H9 (cell line): ENCODE results near the gene UBL5. TPM values are rescaled to one million over a fixed set of nuclear protein-coding genes. Genes with fewer than 3 reads are reported as not detected.

Experiments used
- DNase-seq: peaks from one replicate; pipeline ENCODE4 v3.0.0-alpha.2; 2017
- H2AFZ ChIP-seq: one replicate; pipeline ENCODE4 v1.6.1; 2013; ENCODE audit warnings: mild to moderate bottlenecking, low read length, control low read depth, moderate library complexity
- H2AK5ac ChIP-seq: 2 replicates; pipeline ENCODE4 v1.6.1; 2013; ENCODE audit warnings: low read length, control low read depth, mixed read lengths; ENCODE audit not compliant: insufficient read length
- H2BK120ac ChIP-seq: one replicate; pipeline ENCODE4 v1.6.1; 2013; ENCODE audit warnings: low read depth, mild to moderate bottlenecking, low read length, control low read depth, inconsistent platforms; ENCODE audit not compliant: poor library complexity, severe bottlenecking
- H2BK12ac ChIP-seq: 2 replicates; pipeline ENCODE4 v1.6.1; 2013; ENCODE audit warnings: low read length, control low read depth, mixed read lengths, low read depth; ENCODE audit not compliant: insufficient read length
- H2BK15ac ChIP-seq: 2 replicates; pipeline ENCODE4 v1.6.1; 2013; ENCODE audit warnings: low read depth, low read length, control low read depth
- H2BK20ac ChIP-seq: one replicate; pipeline ENCODE4 v1.6.1; 2013; ENCODE audit warnings: low read depth, mild to moderate bottlenecking, low read length, control low read depth, inconsistent platforms; ENCODE audit not compliant: poor library complexity, severe bottlenecking
- H2BK5ac ChIP-seq: 2 replicates; pipeline ENCODE4 v1.6.1; 2013; ENCODE audit warnings: low read length, control low read depth, mixed read lengths; ENCODE audit not compliant: insufficient read length
- H3K14ac ChIP-seq: 2 replicates; pipeline ENCODE4 v1.6.1; 2013; ENCODE audit warnings: low read length, control low read depth; ENCODE audit not compliant: insufficient read depth
- H3K18ac ChIP-seq: 2 replicates; pipeline ENCODE4 v1.6.1; 2013; ENCODE audit warnings: low read depth, mild to moderate bottlenecking, mixed read lengths, low read length, control low read depth; ENCODE audit not compliant: insufficient read length
- H3K23ac ChIP-seq: 2 replicates; pipeline ENCODE4 v1.6.1; 2013; ENCODE audit warnings: low read length, control low read depth, mixed read lengths, low read depth; ENCODE audit not compliant: insufficient read length
- H3K23me2 ChIP-seq: 2 replicates; pipeline ENCODE4 v1.6.1; 2013; ENCODE audit warnings: low read depth, mild to moderate bottlenecking, mixed read lengths, low read length, control low read depth; ENCODE audit not compliant: insufficient read length, poor library complexity, severe bottlenecking
- H3K27ac ChIP-seq: 2 replicates; pipeline ENCODE4 v1.5.1; 2013; ENCODE audit warnings: low read length, control low read depth, mixed read lengths, low read depth; ENCODE audit not compliant: insufficient read length
- H3K27me3 ChIP-seq: 2 replicates; pipeline ENCODE4 v1.6.1; 2013; ENCODE audit warnings: low read length, control low read depth, inconsistent platforms; ENCODE audit not compliant: insufficient read depth
- H3K4ac ChIP-seq: 2 replicates; pipeline ENCODE4 v1.6.1; 2013; ENCODE audit warnings: low read depth, mild to moderate bottlenecking, control low read depth, inconsistent platforms, low read length, moderate library complexity
- H3K4me1 ChIP-seq: 2 replicates; pipeline ENCODE4 v1.6.1; 2013; ENCODE audit warnings: low read length, control low read depth, inconsistent platforms; ENCODE audit not compliant: insufficient read depth
- H3K4me2 ChIP-seq: 2 replicates; pipeline ENCODE4 v1.6.1; 2013; ENCODE audit warnings: low read length, control low read depth, mixed read lengths; ENCODE audit not compliant: insufficient read length, insufficient read depth
- H3K56ac ChIP-seq: 2 replicates; pipeline ENCODE4 v1.6.1; 2013; ENCODE audit warnings: low read depth, mild to moderate bottlenecking, mixed read lengths, low read length, control low read depth; ENCODE audit not compliant: insufficient read length
- H3K79me1 ChIP-seq: 2 replicates; pipeline ENCODE4 v1.6.1; 2013; ENCODE audit warnings: low read depth, mild to moderate bottlenecking, moderate library complexity, low read length, control low read depth, inconsistent platforms; ENCODE audit not compliant: insufficient read depth, poor library complexity, severe bottlenecking
- H3K79me2 ChIP-seq: 2 replicates; pipeline ENCODE4 v1.6.1; 2013; ENCODE audit warnings: low read length, control low read depth, inconsistent platforms; ENCODE audit not compliant: insufficient read depth
- H3K9ac ChIP-seq: 2 replicates; pipeline ENCODE4 v1.6.1; 2013; ENCODE audit warnings: low read length, control low read depth, mixed read lengths; ENCODE audit not compliant: insufficient read length; ENCODE audit errors: extremely low read depth
- H3K9me3 ChIP-seq: one replicate; pipeline ENCODE4 v1.6.1; 2013; ENCODE audit warnings: low read depth, low read length, inconsistent platforms; ENCODE audit not compliant: control insufficient read depth
- H3T11ph ChIP-seq: one replicate; pipeline ENCODE4 v1.6.1; 2013; ENCODE audit warnings: mild to moderate bottlenecking, low read length, control low read depth, inconsistent platforms
- H4K20me1 ChIP-seq: one replicate; pipeline ENCODE4 v1.6.1; 2013; ENCODE audit not compliant: control insufficient read depth, insufficient read length, insufficient read depth
- H4K5ac ChIP-seq: 2 replicates; pipeline ENCODE4 v1.6.1; 2013; ENCODE audit warnings: low read depth, mild to moderate bottlenecking, mixed read lengths, low read length, control low read depth; ENCODE audit not compliant: insufficient read length
- H4K8ac ChIP-seq: replicated peaks from 2 replicates; pipeline ENCODE4 v1.6.1; 2013; ENCODE audit warnings: low read length, control low read depth, mixed read lengths, low read depth; ENCODE audit not compliant: insufficient read length
- H4K91ac ChIP-seq: 2 replicates; pipeline ENCODE4 v1.6.1; 2013; ENCODE audit warnings: low read depth, mild to moderate bottlenecking, moderate library complexity, mixed read lengths, low read length, control low read depth; ENCODE audit not compliant: insufficient read length
- H3K27ac Mint-ChIP-seq, 3 experiments: 2 replicates in 2 of 3; 3 replicates in 1 of 3; pipeline ENCODE4 v1.8.0; 2020 to 2021; ENCODE audit warnings: mixed read lengths in 3 of 3, mild to moderate bottlenecking in 1 of 3, moderate library complexity in 1 of 3
- H3K27me3 Mint-ChIP-seq: 2 replicates; pipeline ENCODE4 v1.8.0; 2021; ENCODE audit warnings: low read depth, mild to moderate bottlenecking, moderate library complexity, mixed read lengths
- H3K36me3 Mint-ChIP-seq, 3 experiments: 2 replicates in 2 of 3; 3 replicates in 1 of 3; pipeline ENCODE4 v1.8.0; 2020 to 2021; ENCODE audit warnings: low read depth in 3 of 3, mixed read lengths in 3 of 3; ENCODE audit not compliant: insufficient read depth in 1 of 3
- H3K4me1 Mint-ChIP-seq, 2 experiments: 2 replicates each; pipeline ENCODE4 v1.8.0; 2020; ENCODE audit warnings: mixed read lengths in 2 of 2
- H3K4me3 Mint-ChIP-seq, 2 experiments: 2 replicates in 1 of 2; 3 replicates in 1 of 2; pipeline ENCODE4 v1.8.0; 2020 to 2021; ENCODE audit warnings: mild to moderate bottlenecking in 2 of 2, mixed read lengths in 2 of 2, moderate library complexity in 1 of 2
- H3K9me3 Mint-ChIP-seq, 2 experiments: 2 replicates in 1 of 2; 3 replicates in 1 of 2; pipeline ENCODE4 v1.8.0; 2020; ENCODE audit warnings: mild to moderate bottlenecking in 2 of 2, mixed read lengths in 2 of 2, moderate library complexity in 1 of 2
- WGBS: extraction: QIAGEN DNeasy Blood & Tissue Kit; methylation state at CpG from one replicate; pipeline ENCODE4 v1.1.7; 2013; ENCODE audit warnings: missing lambda C conversion rate, low lambda C conversion rate, mixed read lengths; ENCODE audit not compliant: insufficient read length; ENCODE audit errors: extremely low coverage; 5-methylcytosine and 5-hydroxymethylcytosine counted together
- total RNA-seq: library from RNA; stranded (reverse); gene quantifications from 2 replicates; pipeline ENCODE4 v1.2.1, GENCODE V29; 2021
- TF ChIP-seq, protein P1 (sequence below): fragments of 200-600 bp; sonication (generic); conservative IDR thresholded peaks from 3 replicates; pipeline ENCODE4 v1.8.0; 2021; ENCODE audit warnings: antibody characterized with exemption, mild to moderate bottlenecking

The UBL5 gene
- total RNA-seq, 1 experiment from 2014 or later = 393 TPM

DNA sequence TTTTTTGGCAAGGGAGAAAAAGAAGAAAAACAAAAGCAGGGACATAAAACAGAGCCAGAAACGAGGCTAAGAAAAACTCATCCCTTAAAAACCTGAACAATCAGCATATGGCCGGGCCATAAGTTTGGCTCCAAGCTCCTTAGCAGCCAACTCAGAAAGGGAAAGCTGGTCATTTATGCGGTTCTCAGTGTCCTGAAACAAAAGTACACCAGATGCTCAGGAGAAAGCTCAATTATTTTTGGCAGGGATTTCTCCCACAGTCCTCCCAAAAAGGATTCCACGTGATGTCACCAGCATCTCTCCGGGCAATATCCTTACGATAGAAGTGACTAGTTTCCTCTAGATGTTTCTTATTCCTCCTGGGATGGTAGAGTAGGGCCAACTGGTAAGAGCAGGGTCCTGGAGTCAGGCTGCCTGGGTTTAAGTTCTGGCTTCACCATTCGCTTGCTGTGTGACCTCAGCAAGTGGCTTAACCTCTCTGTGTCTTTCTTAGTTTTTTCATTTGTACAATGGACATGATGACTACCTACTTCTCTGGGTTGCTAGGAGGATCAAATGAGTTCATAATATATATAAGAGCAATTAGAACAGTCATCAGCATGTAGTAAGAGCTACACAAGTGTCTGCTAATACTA lies 41.4 kb downstream of the UBL5 start:
- Histone ChIP-seq H3K27me3 (no peaks in the 10 kb centered on the region), H3K9ac (no peak overlapping the region), H3K23ac (no peak overlapping the region), H2BK20ac (no peak overlapping the region), H3K56ac (no peak overlapping the region), H3K9me3 (no peaks in the 10 kb centered on the region), H4K8ac (no peak overlapping the region), H4K20me1 (no peaks in the 10 kb centered on the region), H3K27ac (no peak overlapping the region), H3K23me2 (no peaks in the 10 kb centered on the region), H4K5ac (no peak overlapping the region), H4K91ac (no peak overlapping the region), H3K4ac (no peak overlapping the region), H3K79me2 (no peaks in the 10 kb centered on the region), H2BK15ac (no peak overlapping the region), H3K18ac (no peak overlapping the region), H2AFZ (no peak overlapping the region), H3K4me2 (no peak overlapping the region), H2BK120ac (no peak overlapping the region), H3K79me1 (no peaks in the 10 kb centered on the region), H3T11ph (no peak overlapping the region), H2BK5ac (no peak overlapping the region), H3K14ac (no peak overlapping the region), H2AK5ac (no peak overlapping the region), H3K4me1 (no peaks in the 10 kb centered on the region), H2BK12ac (no peak overlapping the region)
- Mint-ChIP-seq H3K4me3 (no peak overlapping the region), H3K9me3 (no peaks in the 10 kb centered on the region), H3K36me3 (no peaks in the 10 kb centered on the region; a peak in 1 of 7 replicates), H3K27me3 (no peaks in the 10 kb centered on the region), H3K4me1 (peaks cover 6 to 20% of the 10 kb centered on the region in 2 experiments), H3K27ac (no peak overlapping the region)
- TF ChIP-seq, protein P1, sequence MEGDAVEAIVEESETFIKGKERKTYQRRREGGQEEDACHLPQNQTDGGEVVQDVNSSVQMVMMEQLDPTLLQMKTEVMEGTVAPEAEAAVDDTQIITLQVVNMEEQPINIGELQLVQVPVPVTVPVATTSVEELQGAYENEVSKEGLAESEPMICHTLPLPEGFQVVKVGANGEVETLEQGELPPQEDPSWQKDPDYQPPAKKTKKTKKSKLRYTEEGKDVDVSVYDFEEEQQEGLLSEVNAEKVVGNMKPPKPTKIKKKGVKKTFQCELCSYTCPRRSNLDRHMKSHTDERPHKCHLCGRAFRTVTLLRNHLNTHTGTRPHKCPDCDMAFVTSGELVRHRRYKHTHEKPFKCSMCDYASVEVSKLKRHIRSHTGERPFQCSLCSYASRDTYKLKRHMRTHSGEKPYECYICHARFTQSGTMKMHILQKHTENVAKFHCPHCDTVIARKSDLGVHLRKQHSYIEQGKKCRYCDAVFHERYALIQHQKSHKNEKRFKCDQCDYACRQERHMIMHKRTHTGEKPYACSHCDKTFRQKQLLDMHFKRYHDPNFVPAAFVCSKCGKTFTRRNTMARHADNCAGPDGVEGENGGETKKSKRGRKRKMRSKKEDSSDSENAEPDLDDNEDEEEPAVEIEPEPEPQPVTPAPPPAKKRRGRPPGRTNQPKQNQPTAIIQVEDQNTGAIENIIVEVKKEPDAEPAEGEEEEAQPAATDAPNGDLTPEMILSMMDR = no peak
- WGBS = no CpG with 5 or more reads among the region's 7 CpGs
- DNase-seq = no peak
